Activated gamma-delta T cell treated with anti-CD3 and anti-CD28 coated beads, Interleukin-2, amount 50 U/mL, for 16 hours (primary cell): ENCODE measurements around the gene MPP3.
"Not testable (repeated sequence)": the region's sequence is repeated elsewhere in the genome, so short reads cannot be mapped to it uniquely, and the experiment has no call there.

Experiments
- DNase-seq: peaks from one replicate; pipeline ENCODE4 v3.0.0-alpha.2; 2020; ENCODE audit warnings: low read depth

The MPP3 gene

GRCh38 chr17:43861960-43862359 is 29.0 kb upstream of the MPP3 start:
- DNase-seq = no peak

- no peak for DNase-seq
These were observed 28.1 kb upstream of the MPP3 start for GRCh38 chr17:43860927-43861622.

GRCh38 chr17:43860077-43860725 is 27.3 kb upstream of the MPP3 start:
- no peak for DNase-seq

- DNase-seq = no peak
These were observed 25.1 kb upstream of the MPP3 start for GRCh38 chr17:43857957-43858600.

GRCh38 chr17:43857141-43857540 is 24.2 kb upstream of the MPP3 start:
- no peak for DNase-seq

GRCh38 chr17:43856141-43856540 is 23.2 kb upstream of the MPP3 start:
- no peak for DNase-seq

- DNase-seq = no peak
These were observed 22.1 kb upstream of the MPP3 start for GRCh38 chr17:43855061-43855460.

- no peak for DNase-seq
These were observed 21.6 kb upstream of the MPP3 start for GRCh38 chr17:43854498-43854897.

GRCh38 chr17:43853546-43853945 is 20.6 kb upstream of the MPP3 start:
- DNase-seq = no peak

GRCh38 chr17:43852571-43852970 is 19.6 kb upstream of the MPP3 start:
- DNase-seq = no peak

- DNase-seq = no peak
These were observed 16.2 kb upstream of the MPP3 start for GRCh38 chr17:43849116-43849515.

GRCh38 chr17:43848601-43849000 is 15.7 kb upstream of the MPP3 start:
- DNase-seq = no peak

GRCh38 chr17:43846963-43847371 is 14.0 kb upstream of the MPP3 start, which contains the start of gene CD300LG:
Gene CD300LG (plus strand): TSS chr17:43847176. CDS start chr17:43847217, 41 bp downstream.
- no peak for DNase-seq

- peak; percentile 55 for DNase-seq
These were observed 13.3 kb upstream of the MPP3 start for GRCh38 chr17:43846221-43846712.

- no peak for DNase-seq
These were observed 12.8 kb upstream of the MPP3 start for GRCh38 chr17:43845766-43846165.

- no peak for DNase-seq
These were observed 11.3 kb upstream of the MPP3 start for GRCh38 chr17:43844241-43844640.

- DNase-seq = no peak
These were observed 10.0 kb upstream of the MPP3 start for GRCh38 chr17:43842975-43843325.

- not testable (repeated sequence) for DNase-seq
These were observed 9.4 kb upstream of the MPP3 start for GRCh38 chr17:43842091-43842974.

GRCh38 chr17:43841282-43841681 is 8.3 kb upstream of the MPP3 start:
- DNase-seq = no peak

GRCh38 chr17:43840814-43841213 is 7.9 kb upstream of the MPP3 start:
- no peak for DNase-seq

GRCh38 chr17:43839670-43840108 is 6.7 kb upstream of the MPP3 start:
- no peak for DNase-seq

GRCh38 chr17:43834106-43834505 is 1.2 kb upstream of the MPP3 start:
- no peak for DNase-seq
